OCI-LY7 (cell line): ENCODE measurements around the gene NACA2.

Source experiments
- EZH2phosphoT487 ChIP-seq: fragments of 200-600 bp; sonication (generic); IDR thresholded peaks from 2 replicates; pipeline ENCODE4 v1.6.1; 2018; ENCODE audit warnings: low read depth, borderline replicate concordance, mild to moderate bottlenecking, mixed run types, antibody characterized with exemption, low read length, moderate library complexity, mixed read lengths
- TF ChIP-seq, protein P1 (sequence below): fragments of 200-600 bp; sonication (generic); conservative IDR thresholded peaks from 2 replicates; pipeline ENCODE4 v1.5.1; 2014; ENCODE audit warnings: mild to moderate bottlenecking, antibody characterized with exemption, low read length, moderate library complexity, mixed read lengths

- TF ChIP-seq, protein P1, sequence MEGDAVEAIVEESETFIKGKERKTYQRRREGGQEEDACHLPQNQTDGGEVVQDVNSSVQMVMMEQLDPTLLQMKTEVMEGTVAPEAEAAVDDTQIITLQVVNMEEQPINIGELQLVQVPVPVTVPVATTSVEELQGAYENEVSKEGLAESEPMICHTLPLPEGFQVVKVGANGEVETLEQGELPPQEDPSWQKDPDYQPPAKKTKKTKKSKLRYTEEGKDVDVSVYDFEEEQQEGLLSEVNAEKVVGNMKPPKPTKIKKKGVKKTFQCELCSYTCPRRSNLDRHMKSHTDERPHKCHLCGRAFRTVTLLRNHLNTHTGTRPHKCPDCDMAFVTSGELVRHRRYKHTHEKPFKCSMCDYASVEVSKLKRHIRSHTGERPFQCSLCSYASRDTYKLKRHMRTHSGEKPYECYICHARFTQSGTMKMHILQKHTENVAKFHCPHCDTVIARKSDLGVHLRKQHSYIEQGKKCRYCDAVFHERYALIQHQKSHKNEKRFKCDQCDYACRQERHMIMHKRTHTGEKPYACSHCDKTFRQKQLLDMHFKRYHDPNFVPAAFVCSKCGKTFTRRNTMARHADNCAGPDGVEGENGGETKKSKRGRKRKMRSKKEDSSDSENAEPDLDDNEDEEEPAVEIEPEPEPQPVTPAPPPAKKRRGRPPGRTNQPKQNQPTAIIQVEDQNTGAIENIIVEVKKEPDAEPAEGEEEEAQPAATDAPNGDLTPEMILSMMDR, result no peak
- TF ChIP-seq EZH2phosphoT487, result no peak
These were observed 10.3 kb upstream of the NACA2 start for GRCh38 chr17:61601297-61601696.
